ENCODE data around the gene CFAP61.

CFAP61 gene

GRCh38 chr20:20386192-20386591, 333.9 kb downstream of the CFAP61 start:
- no peaks in the 10 kb centered on the region for H3K27me3 ChIP-seq (ENCODE audit: control insufficient read depth, insufficient read depth, low read length)
- no peaks in the 10 kb centered on the region for H3K4me1 ChIP-seq (ENCODE audit: control insufficient read depth, insufficient read depth, low read length)
- H3K36me3 ChIP-seq (ENCODE audit: control insufficient read depth, insufficient read depth, low read length) = no peaks in the 10 kb centered on the region
- H3K4me3 ChIP-seq (ENCODE audit: low read depth, low read length) = no peak overlapping the region
- H3K9ac ChIP-seq (ENCODE audit: low read depth, low read length) = no peak overlapping the region
- H3K9me3 ChIP-seq (ENCODE audit: control insufficient read depth, insufficient read depth, low read length) = no peaks in the 10 kb centered on the region
- no peak overlapping the region for H3K27ac ChIP-seq (ENCODE audit: low read depth, low read length)

GRCh38 chr20:20390393-20390792, 338.1 kb downstream of the CFAP61 start:
- no peaks in the 10 kb centered on the region for H3K27me3 ChIP-seq (ENCODE audit: control insufficient read depth, insufficient read depth, low read length)
- H3K9ac ChIP-seq (ENCODE audit: low read depth, low read length) = no peak overlapping the region
- no peaks in the 10 kb centered on the region for H3K9me3 ChIP-seq (ENCODE audit: control insufficient read depth, insufficient read depth, low read length)
- no peak overlapping the region for H3K27ac ChIP-seq (ENCODE audit: low read depth, low read length)
- H3K4me3 ChIP-seq (ENCODE audit: low read depth, low read length) = no peak overlapping the region
- H3K36me3 ChIP-seq (ENCODE audit: control insufficient read depth, insufficient read depth, low read length) = no peaks in the 10 kb centered on the region
- 0 out of 2 replicates have a peak, but pooled peaks cover under 1% of the 10 kb centered on the region for H3K4me1 ChIP-seq (ENCODE audit: control insufficient read depth, insufficient read depth, low read length)

- Histone ChIP-seq H3K9me3 (ENCODE audit: control insufficient read depth, insufficient read depth, low read length) (no peaks in the 10 kb centered on the region), H3K4me1 (ENCODE audit: control insufficient read depth, insufficient read depth, low read length) (0 out of 2 replicates have a peak, but pooled peaks cover 4% of the 10 kb centered on the region), H3K27ac (ENCODE audit: low read depth, low read length) (no peak overlapping the region), H3K27me3 (ENCODE audit: control insufficient read depth, insufficient read depth, low read length) (no peaks in the 10 kb centered on the region), H3K4me3 (ENCODE audit: low read depth, low read length) (no peak overlapping the region), H3K36me3 (ENCODE audit: control insufficient read depth, insufficient read depth, low read length) (no peaks in the 10 kb centered on the region), H3K9ac (ENCODE audit: low read depth, low read length) (no peak overlapping the region)
Observed at GRCh38 chr20:20391115-20391514, 338.8 kb downstream of the CFAP61 start.

- Histone ChIP-seq H3K9ac (ENCODE audit: low read depth, low read length) (no peak overlapping the region), H3K27me3 (ENCODE audit: control insufficient read depth, insufficient read depth, low read length) (no peaks in the 10 kb centered on the region), H3K4me1 (ENCODE audit: control insufficient read depth, insufficient read depth, low read length) (0 out of 2 replicates have a peak, but pooled peaks cover 7% of the 10 kb centered on the region), H3K36me3 (ENCODE audit: control insufficient read depth, insufficient read depth, low read length) (no peaks in the 10 kb centered on the region), H3K27ac (ENCODE audit: low read depth, low read length) (no peak overlapping the region), H3K9me3 (ENCODE audit: control insufficient read depth, insufficient read depth, low read length) (no peaks in the 10 kb centered on the region), H3K4me3 (ENCODE audit: low read depth, low read length) (no peak overlapping the region)
Observed at GRCh38 chr20:20391766-20392165, 339.4 kb downstream of the CFAP61 start.

- no peaks in the 10 kb centered on the region for H3K9me3 ChIP-seq (ENCODE audit: control insufficient read depth, insufficient read depth, low read length)
- 0 out of 2 replicates have a peak, but pooled peaks cover 7% of the 10 kb centered on the region for H3K4me1 ChIP-seq (ENCODE audit: control insufficient read depth, insufficient read depth, low read length)
- no peak overlapping the region for H3K4me3 ChIP-seq (ENCODE audit: low read depth, low read length)
- no peaks in the 10 kb centered on the region for H3K36me3 ChIP-seq (ENCODE audit: control insufficient read depth, insufficient read depth, low read length)
- H3K9ac ChIP-seq (ENCODE audit: low read depth, low read length) = no peak overlapping the region
- no peaks in the 10 kb centered on the region for H3K27me3 ChIP-seq (ENCODE audit: control insufficient read depth, insufficient read depth, low read length)
- H3K27ac ChIP-seq (ENCODE audit: low read depth, low read length) = no peak overlapping the region
Observed at GRCh38 chr20:20393207-20394120, 341.1 kb downstream of the CFAP61 start.

- Histone ChIP-seq H3K4me3 (ENCODE audit: low read depth, low read length) (no peak overlapping the region), H3K27ac (ENCODE audit: low read depth, low read length) (no peak overlapping the region), H3K36me3 (ENCODE audit: control insufficient read depth, insufficient read depth, low read length) (no peaks in the 10 kb centered on the region), H3K9ac (ENCODE audit: low read depth, low read length) (no peak overlapping the region), H3K9me3 (ENCODE audit: control insufficient read depth, insufficient read depth, low read length) (no peaks in the 10 kb centered on the region), H3K27me3 (ENCODE audit: control insufficient read depth, insufficient read depth, low read length) (no peaks in the 10 kb centered on the region), H3K4me1 (ENCODE audit: control insufficient read depth, insufficient read depth, low read length) (0 out of 2 replicates have a peak, but pooled peaks cover 7% of the 10 kb centered on the region)
Observed at GRCh38 chr20:20395087-20395486, 342.8 kb downstream of the CFAP61 start.

- H3K4me3 ChIP-seq (ENCODE audit: low read depth, low read length) = no peak overlapping the region
- H3K27me3 ChIP-seq (ENCODE audit: control insufficient read depth, insufficient read depth, low read length) = no peaks in the 10 kb centered on the region
- H3K9me3 ChIP-seq (ENCODE audit: control insufficient read depth, insufficient read depth, low read length) = no peaks in the 10 kb centered on the region
- 0 out of 2 replicates have a peak, but pooled peaks cover 7% of the 10 kb centered on the region for H3K4me1 ChIP-seq (ENCODE audit: control insufficient read depth, insufficient read depth, low read length)
- H3K27ac ChIP-seq (ENCODE audit: low read depth, low read length) = no peak overlapping the region
- no peak overlapping the region for H3K9ac ChIP-seq (ENCODE audit: low read depth, low read length)
- H3K36me3 ChIP-seq (ENCODE audit: control insufficient read depth, insufficient read depth, low read length) = no peaks in the 10 kb centered on the region
Observed at GRCh38 chr20:20395903-20396568, 343.7 kb downstream of the CFAP61 start.

GRCh38 chr20:20396794-20397193, 344.5 kb downstream of the CFAP61 start:
- no peaks in the 10 kb centered on the region for H3K36me3 ChIP-seq (ENCODE audit: control insufficient read depth, insufficient read depth, low read length)
- H3K27ac ChIP-seq (ENCODE audit: low read depth, low read length) = no peak overlapping the region
- no peak overlapping the region for H3K4me3 ChIP-seq (ENCODE audit: low read depth, low read length)

GRCh38 chr20:20398123-20398522, 345.8 kb downstream of the CFAP61 start:
- no peak overlapping the region for H3K4me3 ChIP-seq (ENCODE audit: low read depth, low read length)
- 0 out of 2 replicates have a peak, but pooled peaks cover 7% of the 10 kb centered on the region for H3K4me1 ChIP-seq (ENCODE audit: control insufficient read depth, insufficient read depth, low read length)
- no peak overlapping the region for H3K9ac ChIP-seq (ENCODE audit: low read depth, low read length)
- no peak overlapping the region for H3K27ac ChIP-seq (ENCODE audit: low read depth, low read length)
- H3K27me3 ChIP-seq (ENCODE audit: control insufficient read depth, insufficient read depth, low read length) = no peaks in the 10 kb centered on the region
- H3K9me3 ChIP-seq (ENCODE audit: control insufficient read depth, insufficient read depth, low read length) = no peaks in the 10 kb centered on the region
- no peaks in the 10 kb centered on the region for H3K36me3 ChIP-seq (ENCODE audit: control insufficient read depth, insufficient read depth, low read length)

More at GRCh38 chr20:20396794-20397193, 344.5 kb downstream of the CFAP61 start:
- Histone ChIP-seq H3K27me3 (ENCODE audit: control insufficient read depth, insufficient read depth, low read length) (no peaks in the 10 kb centered on the region), H3K9me3 (ENCODE audit: control insufficient read depth, insufficient read depth, low read length) (no peaks in the 10 kb centered on the region), H3K4me1 (ENCODE audit: control insufficient read depth, insufficient read depth, low read length) (0 out of 2 replicates have a peak, but pooled peaks cover 7% of the 10 kb centered on the region), H3K9ac (ENCODE audit: low read depth, low read length) (no peak overlapping the region)

GRCh38 chr20:20399531-20400500, 347.5 kb downstream of the CFAP61 start:
- Histone ChIP-seq H3K4me3 (ENCODE audit: low read depth, low read length) (no peak overlapping the region), H3K9me3 (ENCODE audit: control insufficient read depth, insufficient read depth, low read length) (no peaks in the 10 kb centered on the region), H3K4me1 (ENCODE audit: control insufficient read depth, insufficient read depth, low read length) (0 out of 2 replicates have a peak, but pooled peaks cover 7% of the 10 kb centered on the region), H3K27ac (ENCODE audit: low read depth, low read length) (no peak overlapping the region), H3K27me3 (ENCODE audit: control insufficient read depth, insufficient read depth, low read length) (no peaks in the 10 kb centered on the region), H3K36me3 (ENCODE audit: control insufficient read depth, insufficient read depth, low read length) (no peaks in the 10 kb centered on the region), H3K9ac (ENCODE audit: low read depth, low read length) (no peak overlapping the region)

All from HUES48 (cell line).